CD8-positive, alpha-beta memory T cell (primary cell): ENCODE measurements around the gene GAD2. TPM values are rescaled to one million over a fixed set of nuclear protein-coding genes. Genes with fewer than 3 reads are reported as not detected.

Experiments
- CTCF ChIA-PET: fragments of 350-600 bp; sonication (Branson Sonifier 250); formaldehyde crosslinking; loops from one replicate; lab custom pipeline; 2021; ENCODE audit warnings: antibody characterized with exemption; lab: Charles Lee
- POLR2A ChIA-PET: fragments of 350-600 bp; sonication (Branson Sonifier 250); formaldehyde crosslinking; loops from one replicate; lab custom pipeline; 2021; ENCODE audit warnings: antibody characterized with exemption; lab: Charles Lee
- DNase-seq, 5 donors: peaks; one replicate each; pipeline versions ENCODE4 v3.0.0 to v3.0.0-alpha.2; 2020 to 2022; ENCODE audit warnings: mixed read lengths in 1 of 5
- H3K27ac ChIP-seq: one replicate; pipeline ENCODE4 v1.7.0; 2013; ENCODE audit warnings: low read depth, mild to moderate bottlenecking, low read length, moderate library complexity
- H3K27me3 ChIP-seq: 2 replicates; pipeline ENCODE4 v1.7.0; 2013; ENCODE audit warnings: low read length, mild to moderate bottlenecking; ENCODE audit not compliant: insufficient read depth, poor library complexity, severe bottlenecking
- H3K36me3 ChIP-seq: 2 replicates; pipeline ENCODE4 v1.7.0; 2013; ENCODE audit warnings: mild to moderate bottlenecking, low read length, moderate library complexity; ENCODE audit not compliant: insufficient read depth
- H3K4me1 ChIP-seq: 2 replicates; pipeline ENCODE4 v1.7.0; 2013; ENCODE audit warnings: mild to moderate bottlenecking, low read length, moderate library complexity; ENCODE audit not compliant: insufficient read depth
- H3K4me3 ChIP-seq: 2 replicates; pipeline ENCODE4 v1.7.0; 2013; ENCODE audit warnings: mild to moderate bottlenecking, low read length
- H3K9me3 ChIP-seq: 2 replicates; pipeline ENCODE4 v1.7.0; 2013; ENCODE audit warnings: mild to moderate bottlenecking, low read length
- H3K27ac Mint-ChIP-seq, 8 donors: one replicate each; pipeline ENCODE4 v1.8.0; 2020 to 2021; ENCODE audit warnings: mixed read lengths in 8 of 8, mild to moderate bottlenecking in 6 of 8, inconsistent platforms in 3 of 8, moderate library complexity in 3 of 8
- H3K27me3 Mint-ChIP-seq, 2 donors: one replicate each; pipeline ENCODE4 v1.8.0; 2020 to 2021; ENCODE audit warnings: mixed read lengths in 2 of 2, mild to moderate bottlenecking in 1 of 2, moderate library complexity in 1 of 2
- H3K36me3 Mint-ChIP-seq, 3 donors: one replicate each; pipeline ENCODE4 v1.8.0; 2020 to 2021; ENCODE audit warnings: mixed read lengths in 3 of 3, inconsistent platforms in 1 of 3, mild to moderate bottlenecking in 1 of 3
- H3K4me1 Mint-ChIP-seq, 3 donors: one replicate each; pipeline ENCODE4 v1.8.0; 2020 to 2021; ENCODE audit warnings: mixed read lengths in 3 of 3, inconsistent platforms in 1 of 3, mild to moderate bottlenecking in 1 of 3
- H3K4me3 Mint-ChIP-seq, 7 donors: one replicate each; pipeline ENCODE4 v1.8.0; 2020 to 2021; ENCODE audit warnings: mixed read lengths in 7 of 7, mild to moderate bottlenecking in 6 of 7, moderate library complexity in 4 of 7, inconsistent platforms in 2 of 7
- H3K9me3 Mint-ChIP-seq, 5 donors: one replicate each; pipeline ENCODE4 v1.8.0; 2020 to 2022; ENCODE audit warnings: mixed read lengths in 5 of 5, mild to moderate bottlenecking in 3 of 5, moderate library complexity in 2 of 5, inconsistent platforms in 1 of 5
- polyA plus RNA-seq: library from polyadenylated mRNA; unstranded; fragments of 300-500 nt; fragmentation: Illumina TruSeq; gene quantifications from one replicate; pipeline ENCODE4 v1.2.3, GENCODE V29; 2021
- total RNA-seq, 2 experiments: library from RNA; stranded (reverse); gene quantifications; one replicate each; pipeline ENCODE4 v1.2.3, GENCODE V29; 2021

The GAD2 gene
- total and polyA plus RNA-seq, 3 experiments from 2014 or later, result not detected

GRCh38 chr10:26227786-26228185 lies 11.2 kb downstream of the GAD2 start:
- H3K36me3 Mint-ChIP-seq, result no peaks in the 10 kb centered on the region
- H3K36me3 ChIP-seq, result no peaks in the 10 kb centered on the region
- H3K9me3 Mint-ChIP-seq, result no peaks in the 10 kb centered on the region
- H3K27me3 Mint-ChIP-seq, result peaks cover 20 to 68% of the 10 kb centered on the region in 2 donors
- POLR2A ChIA-PET, result no interaction called here
- H3K4me3 Mint-ChIP-seq, result no peak overlapping the region
- no peak overlapping the region for H3K4me3 ChIP-seq
- no peak overlapping the region for H3K27ac ChIP-seq
- CTCF ChIA-PET, result no interaction called here
- no peak overlapping the region for H3K27ac Mint-ChIP-seq
- no peaks in the 10 kb centered on the region for H3K4me1 Mint-ChIP-seq
- H3K9me3 ChIP-seq, result no peaks in the 10 kb centered on the region
- H3K4me1 ChIP-seq, result no peaks in the 10 kb centered on the region
- no peaks in the 10 kb centered on the region for H3K27me3 ChIP-seq
- DNase-seq, result no peak

- H3K4me1 ChIP-seq, result no peaks in the 10 kb centered on the region
- Mint-ChIP-seq H3K4me3 (no peak overlapping the region), H3K27ac (no peak overlapping the region), H3K4me1 (no peaks in the 10 kb centered on the region), H3K36me3 (no peaks in the 10 kb centered on the region), H3K27me3 (peaks cover 8 to 60% of the 10 kb centered on the region in 2 donors), H3K9me3 (no peaks in the 10 kb centered on the region)
- no peaks in the 10 kb centered on the region for H3K9me3 ChIP-seq
- no peak overlapping the region for H3K27ac ChIP-seq
- H3K27me3 ChIP-seq, result no peaks in the 10 kb centered on the region
- no peaks in the 10 kb centered on the region for H3K36me3 ChIP-seq
- DNase-seq, result no peak
- H3K4me3 ChIP-seq, result no peak overlapping the region
- CTCF ChIA-PET, result no interaction called here
- POLR2A ChIA-PET, result no interaction called here
These were observed 15.6 kb downstream of the GAD2 start for GRCh38 chr10:26232174-26232573.

DNA sequence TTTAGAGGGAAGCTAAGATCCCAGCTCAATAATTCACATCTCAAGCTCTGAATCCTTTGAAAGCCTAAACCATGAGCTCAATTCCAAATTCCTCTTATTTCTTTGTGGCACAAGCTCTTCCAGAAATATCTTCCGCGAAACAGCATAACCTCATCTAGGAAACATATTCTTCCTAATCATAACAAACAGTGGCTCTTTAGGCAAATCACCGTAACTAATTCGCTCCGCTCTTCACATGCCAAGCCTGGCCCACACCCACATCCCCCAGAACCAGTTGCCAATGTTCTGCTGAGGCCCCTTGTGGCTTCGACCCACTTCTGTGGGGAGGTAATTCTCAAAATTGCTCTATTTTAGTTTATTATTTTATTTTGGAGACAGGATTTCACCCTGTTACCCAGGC lies 19.2 kb downstream of the GAD2 start:
- Mint-ChIP-seq H3K27ac (no peak overlapping the region), H3K36me3 (no peaks in the 10 kb centered on the region), H3K9me3 (no peaks in the 10 kb centered on the region), H3K4me3 (no peak overlapping the region), H3K27me3 (peaks cover 5 to 64% of the 10 kb centered on the region in 2 donors), H3K4me1 (no peaks in the 10 kb centered on the region)
- Histone ChIP-seq H3K9me3 (no peaks in the 10 kb centered on the region), H3K27me3 (no peaks in the 10 kb centered on the region), H3K36me3 (no peaks in the 10 kb centered on the region), H3K4me1 (no peaks in the 10 kb centered on the region), H3K4me3 (no peak overlapping the region), H3K27ac (no peak overlapping the region)
- POLR2A ChIA-PET, result no interaction called here
- CTCF ChIA-PET, result no interaction called here
- DNase-seq, result no peak

GRCh38 chr10:26238378-26238777 lies 21.8 kb downstream of the GAD2 start:
- H3K4me1 Mint-ChIP-seq, result no peaks in the 10 kb centered on the region
- Histone ChIP-seq H3K4me1 (no peaks in the 10 kb centered on the region), H3K9me3 (no peaks in the 10 kb centered on the region), H3K4me3 (no peak overlapping the region), H3K36me3 (no peaks in the 10 kb centered on the region), H3K27ac (no peak overlapping the region), H3K27me3 (no peaks in the 10 kb centered on the region)
- H3K36me3 Mint-ChIP-seq, result no peaks in the 10 kb centered on the region
- no peak overlapping the region for H3K4me3 Mint-ChIP-seq
- no peak overlapping the region for H3K27ac Mint-ChIP-seq
- CTCF ChIA-PET, result no interaction called here
- no peak for DNase-seq
- POLR2A ChIA-PET, result no interaction called here
- no peaks in the 10 kb centered on the region for H3K9me3 Mint-ChIP-seq
- H3K27me3 Mint-ChIP-seq, result peaks cover 3 to 58% of the 10 kb centered on the region in 2 donors

- no peaks in the 10 kb centered on the region for H3K4me1 Mint-ChIP-seq
- H3K9me3 ChIP-seq, result no peaks in the 10 kb centered on the region
- CTCF ChIA-PET, result interaction anchor here (1.2 to 1.3 kb wide), 2 partner anchors 8 to 10 kb away, joined by 3 read pairs; no protein-coding TSS in a partner anchor
These were observed 26.3 kb downstream of the GAD2 start for GRCh38 chr10:26242706-26243350.

DNA sequence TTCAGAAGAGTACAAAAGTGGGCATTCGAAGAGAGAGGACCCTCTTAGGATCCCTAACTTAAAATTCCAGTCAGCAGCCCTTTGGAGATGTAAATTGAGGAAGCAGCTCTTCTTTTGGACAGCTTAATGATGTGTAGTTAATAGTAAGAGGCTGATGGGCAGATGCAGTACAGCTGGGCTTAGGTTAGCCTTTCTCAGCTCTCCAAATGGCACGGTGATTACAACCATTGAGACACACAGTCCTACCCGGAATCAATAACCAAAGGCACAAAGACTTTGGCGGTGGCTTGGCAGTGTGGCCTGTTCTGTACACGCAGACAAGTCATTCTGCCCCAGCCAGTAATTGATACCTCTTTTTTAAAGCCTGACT lies 26.8 kb downstream of the GAD2 start:
- Mint-ChIP-seq H3K4me3 (no peak overlapping the region), H3K27ac (no peak overlapping the region), H3K27me3 (peaks cover 3 to 42% of the 10 kb centered on the region in 2 donors), H3K36me3 (no peaks in the 10 kb centered on the region), H3K9me3 (no peaks in the 10 kb centered on the region), H3K4me1 (no peaks in the 10 kb centered on the region)
- Histone ChIP-seq H3K4me1 (no peaks in the 10 kb centered on the region), H3K27ac (no peak overlapping the region), H3K36me3 (no peaks in the 10 kb centered on the region), H3K9me3 (no peaks in the 10 kb centered on the region), H3K4me3 (no peak overlapping the region), H3K27me3 (no peaks in the 10 kb centered on the region)
- POLR2A ChIA-PET, result no interaction called here
- CTCF ChIA-PET, result interaction anchor here (1.2 to 1.3 kb wide), 2 partner anchors 8 to 10 kb away, joined by 3 read pairs; no protein-coding TSS in a partner anchor
- DNase-seq, result no peak

More at GRCh38 chr10:26242706-26243350, 26.3 kb downstream of the GAD2 start:
- no peak for DNase-seq
- no peak overlapping the region for H3K27ac ChIP-seq
- no peaks in the 10 kb centered on the region for H3K36me3 ChIP-seq
- no peaks in the 10 kb centered on the region for H3K4me1 ChIP-seq
- Mint-ChIP-seq H3K4me3 (no peak overlapping the region), H3K27ac (peak overlapping the region in 1 of 8 donors; percentile 30), H3K27me3 (peaks cover 3 to 47% of the 10 kb centered on the region in 2 donors), H3K9me3 (no peaks in the 10 kb centered on the region), H3K36me3 (no peaks in the 10 kb centered on the region)
- no peak overlapping the region for H3K4me3 ChIP-seq
- H3K27me3 ChIP-seq, result no peaks in the 10 kb centered on the region
- POLR2A ChIA-PET, result no interaction called here

DNA sequence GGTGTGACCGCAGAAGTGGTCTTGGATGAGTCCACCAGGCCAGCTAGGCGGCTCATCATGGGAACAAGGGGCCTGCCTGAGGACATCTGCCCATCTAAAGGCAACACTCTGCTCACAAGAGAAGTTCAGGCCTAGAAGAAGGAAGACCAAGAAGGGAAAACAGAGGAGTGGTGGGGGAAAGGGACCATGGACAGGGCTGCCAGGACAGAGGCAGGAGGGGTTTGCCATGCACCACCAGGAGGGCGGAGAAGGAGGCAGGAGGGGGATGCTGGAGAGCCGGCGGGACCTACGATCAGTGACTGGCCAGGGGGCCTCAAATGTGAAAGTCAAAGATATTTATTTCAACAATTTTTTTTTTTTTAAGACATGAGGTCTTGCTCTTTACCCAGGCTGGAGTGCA lies 33.1 kb downstream of the GAD2 start:
- no peaks in the 10 kb centered on the region for H3K27me3 ChIP-seq
- H3K4me1 ChIP-seq, result no peaks in the 10 kb centered on the region
- H3K4me3 ChIP-seq, result no peak overlapping the region
- Mint-ChIP-seq H3K27ac (peak overlapping the region in 1 of 8 donors; percentile 86), H3K4me1 (no peaks in the 10 kb centered on the region), H3K27me3 (peaks cover 7 to 21% of the 10 kb centered on the region in 2 donors), H3K36me3 (no peaks in the 10 kb centered on the region), H3K9me3 (no peaks in the 10 kb centered on the region), H3K4me3 (no peak overlapping the region)
- H3K36me3 ChIP-seq, result no peaks in the 10 kb centered on the region
- H3K27ac ChIP-seq, result no peak overlapping the region
- CTCF ChIA-PET, result no interaction called here
- H3K9me3 ChIP-seq, result no peaks in the 10 kb centered on the region
- no peak for DNase-seq
- POLR2A ChIA-PET, result no interaction called here

- H3K4me1 Mint-ChIP-seq, result no peaks in the 10 kb centered on the region
- H3K4me1 ChIP-seq, result no peaks in the 10 kb centered on the region
- ChIA-PET POLR2A (no interaction called here), CTCF (interaction anchor here (1.6 kb wide), 1 partner anchor 9 kb away, joined by 3 read pairs; no protein-coding TSS in a partner anchor)
- H3K27me3 Mint-ChIP-seq, result peaks cover 10 to 28% of the 10 kb centered on the region in 2 donors
- no peaks in the 10 kb centered on the region for H3K36me3 ChIP-seq
- H3K9me3 Mint-ChIP-seq, result no peaks in the 10 kb centered on the region
- no peak for DNase-seq
- H3K27me3 ChIP-seq, result no peaks in the 10 kb centered on the region
- H3K36me3 Mint-ChIP-seq, result no peaks in the 10 kb centered on the region
- no peaks in the 10 kb centered on the region for H3K9me3 ChIP-seq
- H3K27ac Mint-ChIP-seq, result peak overlapping the region in 1 of 8 donors; percentile 12
- no peak overlapping the region for H3K4me3 Mint-ChIP-seq
- H3K27ac ChIP-seq, result no peak overlapping the region
- H3K4me3 ChIP-seq, result no peak overlapping the region
These were observed 35.4 kb downstream of the GAD2 start for GRCh38 chr10:26251925-26252324.
